MM.1S (cell line): ENCODE measurements around the gene MYO16.

Experiments
- EZH2 ChIP-seq: fragments of 300-600 bp; sonication (generic); optimal IDR thresholded peaks from 2 replicates; pipeline ENCODE3; 2017; ENCODE audit warnings: low read depth, mild to moderate bottlenecking, antibody characterized with exemption, low read length, mixed read lengths
- TF ChIP-seq, protein P1 (sequence below): fragments of 300-600 bp; sonication (generic); IDR thresholded peaks from 2 replicates; pipeline ENCODE4 v1.5.1; 2016; ENCODE audit warnings: antibody characterized with exemption, low read length, mixed read lengths

DNA sequence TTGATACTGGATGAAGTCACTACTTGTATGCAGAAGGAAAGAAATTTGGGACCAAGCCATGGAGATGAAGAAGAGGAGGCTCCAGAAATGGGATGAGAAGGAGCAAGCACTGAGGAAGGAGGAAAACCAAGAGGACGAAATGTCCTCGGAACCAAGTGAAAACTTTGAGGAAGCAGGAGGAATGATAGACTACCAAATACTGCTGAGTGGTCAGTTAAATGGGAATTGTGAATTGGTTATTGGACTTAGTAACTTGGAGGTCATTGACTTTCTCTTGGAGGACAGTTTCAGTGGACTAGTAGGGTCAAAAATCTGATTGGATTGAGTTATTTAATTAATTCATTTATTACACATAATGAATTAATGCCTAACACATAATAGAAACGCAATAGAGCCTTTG, 167.9 kb downstream of the MYO16 start:
- TF ChIP-seq, protein P1, sequence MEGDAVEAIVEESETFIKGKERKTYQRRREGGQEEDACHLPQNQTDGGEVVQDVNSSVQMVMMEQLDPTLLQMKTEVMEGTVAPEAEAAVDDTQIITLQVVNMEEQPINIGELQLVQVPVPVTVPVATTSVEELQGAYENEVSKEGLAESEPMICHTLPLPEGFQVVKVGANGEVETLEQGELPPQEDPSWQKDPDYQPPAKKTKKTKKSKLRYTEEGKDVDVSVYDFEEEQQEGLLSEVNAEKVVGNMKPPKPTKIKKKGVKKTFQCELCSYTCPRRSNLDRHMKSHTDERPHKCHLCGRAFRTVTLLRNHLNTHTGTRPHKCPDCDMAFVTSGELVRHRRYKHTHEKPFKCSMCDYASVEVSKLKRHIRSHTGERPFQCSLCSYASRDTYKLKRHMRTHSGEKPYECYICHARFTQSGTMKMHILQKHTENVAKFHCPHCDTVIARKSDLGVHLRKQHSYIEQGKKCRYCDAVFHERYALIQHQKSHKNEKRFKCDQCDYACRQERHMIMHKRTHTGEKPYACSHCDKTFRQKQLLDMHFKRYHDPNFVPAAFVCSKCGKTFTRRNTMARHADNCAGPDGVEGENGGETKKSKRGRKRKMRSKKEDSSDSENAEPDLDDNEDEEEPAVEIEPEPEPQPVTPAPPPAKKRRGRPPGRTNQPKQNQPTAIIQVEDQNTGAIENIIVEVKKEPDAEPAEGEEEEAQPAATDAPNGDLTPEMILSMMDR = no peak
- TF ChIP-seq EZH2 = no peak
